ENCODE measurements around the gene DEFB132. TPM values are rescaled to one million over a fixed set of nuclear protein-coding genes. Genes with fewer than 3 reads are reported as not detected.

The DEFB132 gene
- total and polyA plus RNA-seq, 2 of the 13 experiments (the other 11 are each of a cell fraction or from before 2014, with no cell fraction given): not detected

DNA sequence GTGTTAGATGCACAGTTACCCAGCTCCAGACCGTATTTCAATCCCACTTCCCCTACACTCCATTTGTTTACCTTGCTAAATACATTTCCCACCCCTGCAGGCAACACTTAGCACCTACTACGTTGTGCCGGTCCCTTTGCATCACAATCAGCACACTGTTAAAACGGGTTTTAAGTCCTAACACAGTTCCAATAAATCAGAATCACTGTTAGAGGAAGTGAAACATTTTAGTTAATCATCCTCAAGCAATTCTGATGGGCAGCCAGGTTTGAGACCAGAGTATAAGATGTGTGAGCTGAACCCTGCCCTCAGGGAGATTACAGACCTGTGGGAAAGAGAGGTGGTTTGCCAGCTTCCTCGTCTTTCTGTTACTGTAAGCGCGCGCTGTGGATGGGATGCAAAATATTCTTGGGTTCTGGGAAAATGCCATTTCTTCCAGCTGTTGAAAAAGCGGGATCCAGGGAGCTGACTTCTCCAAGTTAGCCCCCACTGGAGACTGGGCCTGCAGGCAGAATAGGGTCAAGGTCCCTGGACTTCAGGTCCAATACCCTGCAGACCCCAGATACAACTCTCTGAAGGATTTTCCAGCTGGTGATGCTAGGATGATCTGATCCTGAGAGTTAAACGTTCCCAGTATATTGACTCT, 42.9 kb downstream of the DEFB132 start:
- H3K9me3 ChIP-seq (ENCODE audit: low read length): no peaks in the 10 kb centered on the region
- no peak for FAIRE-seq
- H3K79me2 ChIP-seq (ENCODE audit: insufficient read depth, low read length): peaks cover 42% of the 10 kb centered on the region
- no peak for DNase-seq (ENCODE audit: low spot score)
- ATAC-seq: no peak
- peak overlapping the region; percentile 80 for H3K4me2 ChIP-seq (ENCODE audit: low read depth, low read length)
- no peak overlapping the region for H3K27ac ChIP-seq (ENCODE audit: extremely low read length, insufficient read depth, low read length)
- no TSS peak for BruUV-seq (replicated peaks)
- peak overlapping the region; percentile 84; the same call in 1 of the 2 replicates for H3K9ac ChIP-seq (ENCODE audit: insufficient read depth, low read depth, low read length)
- intact Hi-C loops (cut with micrococcal nuclease; ENCODE audit: unreplicated experiment) (no loop called here), in situ Hi-C loops (cut with HindIII; ENCODE audit: extremely low pct_ligation_motif_present, low pct_unique_long_range_greater_than_20kb) (no loop called here)
- ChIA-PET CTCF (ENCODE audit: low intra/inter-chr PET ratio, low total read pairs) (no interaction called here), POLR2A (interaction anchor here (0.9 to 8.1 kb wide), 7 partner anchors 9 to 47 kb away, joined by 3 to 106 read pairs (median 9); partner anchors contain the start of genes NRSN2 and SOX12)
- WGBS (ENCODE audit: low lambda C conversion rate): 71% methylated on average over 10 of the region's 10 CpGs
- peaks cover 50% of the 10 kb centered on the region for H3K4me1 ChIP-seq (ENCODE audit: insufficient read depth, low read length)
- no peak overlapping the region for H2AFZ ChIP-seq (ENCODE audit: low read length)
- H3K4me3 ChIP-seq (replicated peaks in 1 of 3; ENCODE audit: insufficient read depth in 1 of 3, low read depth in 2 of 3, low read length in 3 of 3): peak overlapping the region; percentile 69 to 93 (median 89); a peak in 5 of 6 replicates
- H3K36me3 ChIP-seq (replicated peaks in 1 of 2; ENCODE audit: control insufficient read depth in 1 of 2, insufficient read depth in 2 of 2, low read length in 2 of 2): no peaks in the 10 kb centered on the region
- H4K20me1 ChIP-seq (ENCODE audit: insufficient read depth, low read length): peaks cover 25% of the 10 kb centered on the region
- H3K27me3 ChIP-seq (ENCODE audit: control insufficient read depth in 1 of 2, insufficient read depth in 2 of 2, low read length in 2 of 2): peaks cover 0 to 3% of the 10 kb centered on the region in 2 experiments; a peak in 1 of 5 replicates
- TF ChIP-seq SMAD1 (CRISPR knock-in tag; IDR thresholded peaks at IDR 0.05; ENCODE audit: borderline replicate concordance, low read depth): 0 out of 2 replicates have a peak, but pooled peaks have one; percentile 6
- peak; percentile 68 for TF ChIP-seq RBM22 (optimal IDR thresholded peaks at IDR 0.05; ENCODE audit: low read length)
- TF ChIP-seq, protein P1, sequence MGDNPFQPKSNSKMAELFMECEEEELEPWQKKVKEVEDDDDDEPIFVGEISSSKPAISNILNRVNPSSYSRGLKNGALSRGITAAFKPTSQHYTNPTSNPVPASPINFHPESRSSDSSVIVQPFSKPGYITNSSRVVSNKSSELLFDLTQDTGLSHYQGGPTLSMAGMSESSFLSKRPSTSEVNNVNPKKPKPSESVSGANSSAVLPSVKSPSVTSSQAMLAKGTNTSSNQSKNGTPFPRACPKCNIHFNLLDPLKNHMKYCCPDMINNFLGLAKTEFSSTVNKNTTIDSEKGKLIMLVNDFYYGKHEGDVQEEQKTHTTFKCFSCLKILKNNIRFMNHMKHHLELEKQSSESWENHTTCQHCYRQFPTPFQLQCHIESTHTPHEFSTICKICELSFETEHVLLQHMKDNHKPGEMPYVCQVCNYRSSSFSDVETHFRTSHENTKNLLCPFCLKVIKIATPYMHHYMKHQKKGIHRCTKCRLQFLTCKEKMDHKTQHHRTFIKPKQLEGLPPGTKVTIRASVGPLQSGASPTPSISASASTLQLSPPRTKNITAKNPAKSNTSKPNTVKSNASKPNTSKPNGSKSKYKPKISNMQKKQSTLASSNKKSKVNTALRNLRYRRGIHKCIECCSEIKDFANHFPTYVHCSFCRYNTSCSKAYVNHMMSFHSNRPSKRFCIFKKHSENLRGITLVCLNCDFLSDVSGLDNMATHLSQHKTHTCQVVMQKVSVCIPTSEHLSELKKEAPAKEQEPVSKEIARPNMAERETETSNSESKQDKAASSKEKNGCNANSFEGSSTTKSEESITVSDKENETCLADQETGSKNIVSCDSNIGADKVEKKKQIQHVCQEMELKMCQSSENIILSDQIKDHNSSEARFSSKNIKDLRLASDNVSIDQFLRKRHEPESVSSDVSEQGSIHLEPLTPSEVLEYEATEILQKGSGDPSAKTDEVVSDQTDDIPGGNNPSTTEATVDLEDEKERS (CRISPR knock-in tag; IDR thresholded peaks at IDR 0.05): peak; percentile 62; the same call in 1 of the 2 replicates
- TF ChIP-seq ZNF607 (CRISPR knock-in tag; IDR thresholded peaks at IDR 0.05; ENCODE audit: borderline replicate concordance): no peak
- TF ChIP-seq ZBTB7B (CRISPR knock-in tag; IDR thresholded peaks at IDR 0.05): peak; percentile 39; the same call in 1 of the 2 replicates
- TF ChIP-seq SIX1 (CRISPR knock-in tag; IDR thresholded peaks at IDR 0.05; ENCODE audit: borderline replicate concordance): 0 out of 2 replicates have a peak, but pooled peaks have one; percentile 23
- no peak for TF ChIP-seq GATA4 (IDR thresholded peaks at IDR 0.05; ENCODE audit: borderline replicate concordance, low read depth)
- TF ChIP-seq ARHGAP35 (CRISPR knock-in tag; IDR thresholded peaks at IDR 0.05; ENCODE audit: borderline replicate concordance): no peak
- TF ChIP-seq, protein P2, sequence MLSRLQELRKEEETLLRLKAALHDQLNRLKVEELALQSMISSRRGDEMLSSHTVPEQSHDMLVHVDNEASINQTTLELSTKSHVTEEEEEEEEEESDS (CRISPR knock-in tag; IDR thresholded peaks at IDR 0.05; ENCODE audit: borderline replicate concordance): 0 out of 2 replicates have a peak, but pooled peaks have one; percentile 28
- TF ChIP-seq, protein P3, sequence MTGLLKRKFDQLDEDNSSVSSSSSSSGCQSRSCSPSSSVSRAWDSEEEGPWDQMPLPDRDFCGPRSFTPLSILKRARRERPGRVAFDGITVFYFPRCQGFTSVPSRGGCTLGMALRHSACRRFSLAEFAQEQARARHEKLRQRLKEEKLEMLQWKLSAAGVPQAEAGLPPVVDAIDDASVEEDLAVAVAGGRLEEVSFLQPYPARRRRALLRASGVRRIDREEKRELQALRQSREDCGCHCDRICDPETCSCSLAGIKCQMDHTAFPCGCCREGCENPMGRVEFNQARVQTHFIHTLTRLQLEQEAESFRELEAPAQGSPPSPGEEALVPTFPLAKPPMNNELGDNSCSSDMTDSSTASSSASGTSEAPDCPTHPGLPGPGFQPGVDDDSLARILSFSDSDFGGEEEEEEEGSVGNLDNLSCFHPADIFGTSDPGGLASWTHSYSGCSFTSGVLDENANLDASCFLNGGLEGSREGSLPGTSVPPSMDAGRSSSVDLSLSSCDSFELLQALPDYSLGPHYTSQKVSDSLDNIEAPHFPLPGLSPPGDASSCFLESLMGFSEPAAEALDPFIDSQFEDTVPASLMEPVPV (CRISPR knock-in tag; IDR thresholded peaks at IDR 0.05): no peak
- no peak for TF ChIP-seq ZNF432 (CRISPR knock-in tag; IDR thresholded peaks at IDR 0.05; ENCODE audit: borderline replicate concordance)
- TF ChIP-seq ZNF749 (CRISPR knock-in tag; IDR thresholded peaks at IDR 0.05; ENCODE audit: borderline replicate concordance): no peak
- peak; percentile 26; the same call in 1 of the 2 replicates for TF ChIP-seq FOXP4 (CRISPR knock-in tag; IDR thresholded peaks at IDR 0.05)
- no peak for TF ChIP-seq ZBTB21 (CRISPR knock-in tag; IDR thresholded peaks at IDR 0.05)
- TF ChIP-seq ZKSCAN1 (IDR thresholded peaks at IDR 0.05; ENCODE audit: low read length): peak; percentile 80
- peak; percentile 8; the same call in 1 of the 2 replicates for TF ChIP-seq ZMYM4 (CRISPR knock-in tag; IDR thresholded peaks at IDR 0.05)
- TF ChIP-seq ZNF619 (CRISPR knock-in tag; IDR thresholded peaks at IDR 0.05): no peak

All from HepG2 (cell line).